ENCODE results near the gene LDLRAD3.

LDLRAD3 gene

DNA sequence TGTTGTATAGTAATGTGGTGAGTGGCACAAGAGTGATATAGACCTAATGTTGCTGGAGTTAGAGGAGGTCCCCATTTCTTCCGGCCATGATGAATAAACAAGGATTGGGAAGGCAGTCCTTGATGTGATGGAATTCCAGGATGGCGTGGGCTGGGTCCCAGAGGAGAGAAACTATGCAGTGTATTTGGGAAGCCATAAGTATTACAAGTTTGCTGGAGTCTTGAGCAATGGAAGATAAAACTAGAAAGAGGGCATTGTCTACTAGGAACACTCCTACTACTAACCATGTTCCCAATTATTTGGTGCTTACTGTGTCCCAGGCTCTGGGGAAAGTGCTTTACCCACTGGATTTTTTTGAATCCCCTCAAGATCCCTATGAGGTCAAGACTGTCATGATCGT, 20.0 kb downstream of the LDLRAD3 start:
- DNase-seq, result no peak

DNA sequence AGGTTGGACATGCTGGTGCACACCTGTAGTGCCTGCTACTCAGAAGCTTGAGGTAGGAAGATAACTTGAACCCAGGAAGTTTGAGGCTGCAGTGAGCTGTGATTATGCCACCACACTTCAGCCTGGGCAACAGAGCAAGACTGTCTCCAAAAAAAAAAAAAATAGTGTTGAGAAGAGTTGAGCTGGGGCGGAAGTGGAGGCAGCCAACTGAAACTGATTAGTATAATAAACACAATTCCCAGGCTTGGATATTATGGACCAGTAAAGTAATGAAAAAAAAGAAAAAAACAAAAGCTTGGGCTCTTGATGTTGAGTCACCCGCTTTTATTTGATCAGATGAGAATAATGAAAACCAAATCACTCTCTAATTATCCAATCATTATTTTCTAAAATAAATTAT, 21.0 kb downstream of the LDLRAD3 start:
- DNase-seq, result no peak

- DNase-seq, result no peak
Observed at GRCh38 chr11:35967042-35967441, 23.2 kb downstream of the LDLRAD3 start.

DNA sequence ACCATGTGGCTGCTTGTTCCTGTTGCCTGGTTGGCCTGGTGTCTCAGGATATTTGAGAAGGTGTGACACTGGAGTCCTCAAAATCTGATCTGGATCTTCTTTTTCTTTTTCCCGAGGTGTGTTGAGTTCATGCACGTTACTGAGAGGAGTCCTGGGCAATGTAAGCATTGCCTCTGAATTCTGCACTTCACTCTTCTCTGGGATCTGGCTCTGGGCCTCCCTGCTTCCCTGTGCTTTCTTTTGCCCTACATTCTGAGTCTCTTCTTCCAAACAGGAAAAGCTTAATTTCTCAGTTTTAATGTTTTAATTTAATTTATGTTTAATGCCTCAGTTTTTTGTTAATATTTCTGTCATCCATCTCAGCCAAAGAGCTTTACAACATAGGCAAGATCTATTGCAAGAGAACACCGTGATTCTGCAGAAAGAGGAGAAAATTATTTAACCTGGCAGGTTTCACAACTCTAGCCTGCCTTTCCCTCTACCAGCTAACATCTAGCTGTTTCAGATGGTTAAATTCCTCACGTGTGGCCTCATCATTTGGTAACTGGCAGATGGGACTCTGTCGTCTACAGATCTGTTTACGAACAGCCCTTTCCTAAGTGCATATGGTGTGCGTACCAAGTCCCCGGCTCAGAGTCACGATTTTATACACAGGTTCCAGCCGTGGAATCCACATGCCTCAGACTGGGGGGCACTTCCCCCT, 24.7 kb downstream of the LDLRAD3 start:
- no peak for DNase-seq

DNA sequence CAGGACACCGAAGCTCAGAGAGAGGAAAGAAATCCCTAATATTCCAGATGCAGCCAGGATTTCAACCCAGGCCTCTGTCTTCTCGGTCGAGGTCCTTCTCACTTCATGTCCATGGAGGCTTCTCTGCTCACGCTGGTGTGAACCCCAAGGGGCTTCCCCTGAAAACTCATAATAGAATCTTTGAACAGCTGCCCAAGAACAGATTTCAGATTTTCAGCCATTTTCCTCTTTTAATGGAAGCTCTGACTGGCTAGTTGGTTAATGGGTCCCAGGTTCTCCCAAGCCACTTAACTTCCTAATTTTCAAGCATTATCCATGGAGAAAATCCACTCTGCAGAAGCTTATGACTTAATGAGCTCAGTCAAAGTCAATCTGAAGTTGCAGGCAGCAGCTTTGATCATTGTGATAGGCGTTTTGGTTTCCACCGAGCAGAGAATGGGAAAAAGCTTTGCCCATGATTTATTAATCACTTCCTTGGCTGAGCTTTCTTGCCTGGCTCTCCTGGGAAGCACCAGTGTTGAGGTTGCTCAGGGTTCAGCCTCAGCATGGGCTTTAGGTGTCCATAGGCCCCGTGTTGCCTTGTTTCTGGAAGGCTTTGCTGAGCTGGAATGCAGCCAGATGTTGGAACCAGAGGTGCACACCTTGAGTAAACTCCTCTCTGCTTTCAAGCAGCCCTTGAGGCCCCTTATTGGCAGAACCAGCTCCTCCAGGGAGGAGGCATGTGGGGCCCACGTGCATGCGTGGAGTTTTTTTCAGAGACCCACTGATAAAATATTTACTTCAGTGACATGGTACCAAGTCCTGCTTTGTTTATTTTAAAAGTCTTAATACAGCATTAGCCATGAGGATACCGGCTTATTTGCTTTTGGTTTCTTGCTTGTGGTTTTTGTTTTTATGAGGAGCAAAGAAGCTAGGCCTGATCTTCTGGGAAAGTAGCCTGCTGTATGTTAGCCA, 25.5 kb downstream of the LDLRAD3 start:
- no peak for DNase-seq

GRCh38 chr11:35970445-35970844, 26.6 kb downstream of the LDLRAD3 start:
- no peak for DNase-seq

DNA sequence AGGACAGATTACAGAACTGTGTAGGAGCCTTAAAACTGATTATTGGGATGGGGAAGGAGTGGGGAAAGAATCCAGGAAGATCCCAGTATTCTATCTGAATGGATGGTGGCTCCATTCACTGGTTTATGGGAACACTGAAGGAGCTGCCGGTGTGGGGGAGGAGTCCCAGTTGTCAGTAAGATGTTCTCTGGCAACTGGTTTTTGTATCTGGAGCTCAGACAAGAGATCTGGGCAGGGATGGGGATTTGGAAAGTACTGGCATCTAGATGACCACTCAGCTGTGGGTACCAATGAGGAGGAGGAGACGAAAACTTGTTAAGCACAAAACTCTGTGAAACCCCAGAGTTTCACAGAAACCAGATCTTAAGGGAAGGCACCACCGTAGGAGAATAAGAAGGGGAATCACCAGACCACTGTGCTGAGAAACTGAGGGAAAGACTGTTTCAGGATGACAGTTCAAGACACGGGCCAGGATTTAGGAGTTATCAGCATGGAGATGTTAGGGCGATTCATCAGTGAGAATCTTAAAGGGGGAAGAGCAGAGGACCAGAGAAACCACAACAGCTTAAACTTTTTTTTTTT, 28.1 kb downstream of the LDLRAD3 start:
- no peak for DNase-seq

- DNase-seq, result no peak
Observed at GRCh38 chr11:35974882-35975589, 31.2 kb downstream of the LDLRAD3 start.

DNA sequence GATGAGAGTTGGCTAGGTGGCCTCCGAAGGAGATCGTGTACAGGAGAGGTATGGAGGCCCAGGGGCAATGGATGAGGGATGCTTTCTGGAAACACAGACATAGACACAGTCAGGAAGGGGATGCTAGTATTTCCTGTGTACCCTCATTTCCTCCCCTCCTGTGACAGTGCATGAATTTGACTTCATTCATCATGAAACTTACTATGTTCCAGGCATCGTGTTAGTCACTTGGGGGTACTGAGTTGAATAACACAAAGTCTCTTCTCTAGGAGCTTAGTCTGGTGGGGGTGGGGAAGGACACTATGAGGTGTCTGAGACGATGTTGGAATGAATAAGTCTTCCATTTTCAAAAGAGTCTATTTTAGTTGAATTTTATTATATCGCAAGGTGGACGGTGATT, 32.6 kb downstream of the LDLRAD3 start:
- DNase-seq, result no peak

DNA sequence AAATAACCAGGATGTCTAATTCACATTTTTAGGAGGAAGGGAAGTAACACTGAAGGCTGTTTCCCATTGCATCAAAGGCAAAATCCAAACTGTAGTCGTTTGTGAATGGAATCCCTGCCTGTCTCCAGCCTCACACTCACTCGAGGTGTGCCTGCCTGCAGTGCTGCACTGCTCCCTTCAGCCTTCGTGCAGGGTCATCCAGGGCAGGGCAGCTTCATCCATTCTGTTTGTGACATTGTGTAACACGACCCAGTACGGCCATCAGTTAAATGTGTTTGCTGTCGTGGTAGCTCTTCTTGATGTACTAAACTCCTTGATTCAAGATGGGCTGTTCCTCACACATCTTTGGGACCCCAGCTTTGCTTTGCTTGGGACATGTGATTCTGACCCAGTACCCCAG, 34.3 kb downstream of the LDLRAD3 start:
- no peak for DNase-seq

DNA sequence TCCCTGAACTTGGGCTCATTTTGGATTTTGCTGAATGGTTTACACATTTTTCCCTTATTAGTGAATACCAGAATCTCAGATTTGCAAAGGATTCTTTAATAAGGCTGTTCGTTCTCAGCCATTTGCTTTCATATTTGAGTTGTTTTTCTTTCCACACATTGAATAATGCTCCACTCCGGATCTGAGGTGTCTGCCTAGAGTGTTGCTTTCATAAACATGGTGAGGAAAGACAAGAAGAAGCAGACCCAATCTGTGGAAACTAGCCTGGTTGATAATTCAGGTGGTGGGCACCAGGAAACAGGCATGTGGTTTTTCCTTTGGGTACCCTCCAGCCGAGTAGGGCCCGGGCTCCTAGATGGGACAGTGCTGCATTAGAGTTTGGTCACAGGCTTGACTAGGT, 35.0 kb downstream of the LDLRAD3 start:
- DNase-seq, result no peak

- DNase-seq, result no peak
Observed at GRCh38 chr11:35980686-35981390, 37.0 kb downstream of the LDLRAD3 start.

DNA sequence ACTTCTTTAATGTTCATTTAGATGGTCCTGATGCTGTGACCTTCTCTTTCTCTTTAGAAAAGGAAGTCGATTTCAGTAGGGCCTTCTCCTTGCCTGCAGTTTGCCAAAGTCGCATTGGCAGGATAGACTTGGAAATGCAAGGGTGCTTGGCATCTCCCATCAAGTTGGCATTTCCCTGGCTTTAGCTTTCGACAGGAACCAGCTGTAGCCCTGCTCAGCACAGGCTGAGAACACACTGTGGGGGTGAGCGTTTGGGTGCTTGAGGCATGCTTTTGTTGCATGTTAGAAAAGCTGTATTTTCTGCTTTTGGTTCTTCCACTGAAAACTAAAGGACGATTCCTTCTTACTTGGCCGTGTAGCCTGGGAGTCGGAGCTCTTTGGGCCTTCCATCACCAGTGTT, 37.7 kb downstream of the LDLRAD3 start:
- DNase-seq, result no peak

- no peak for DNase-seq
Observed at GRCh38 chr11:35982061-35982460, 38.2 kb downstream of the LDLRAD3 start.

DNA sequence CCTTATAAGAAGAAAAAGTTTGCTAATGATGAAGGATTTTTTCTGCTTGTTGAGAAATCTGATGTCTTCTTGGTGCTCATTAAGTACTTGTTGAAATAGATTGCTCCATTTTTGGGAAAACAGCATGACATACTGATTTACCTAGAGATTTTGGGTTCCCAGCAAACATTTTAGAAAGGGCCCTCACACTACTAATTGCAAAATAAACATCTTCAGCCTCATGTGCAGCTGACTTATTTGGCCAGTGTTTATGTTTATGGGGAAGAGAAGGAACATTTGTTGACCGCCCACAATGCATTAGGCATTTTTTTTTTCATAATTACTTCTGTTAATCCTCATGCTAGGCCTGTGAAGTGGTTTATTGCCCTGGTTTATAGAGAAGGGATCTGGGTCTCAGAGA, 40.1 kb downstream of the LDLRAD3 start:
- no peak for DNase-seq

DNA sequence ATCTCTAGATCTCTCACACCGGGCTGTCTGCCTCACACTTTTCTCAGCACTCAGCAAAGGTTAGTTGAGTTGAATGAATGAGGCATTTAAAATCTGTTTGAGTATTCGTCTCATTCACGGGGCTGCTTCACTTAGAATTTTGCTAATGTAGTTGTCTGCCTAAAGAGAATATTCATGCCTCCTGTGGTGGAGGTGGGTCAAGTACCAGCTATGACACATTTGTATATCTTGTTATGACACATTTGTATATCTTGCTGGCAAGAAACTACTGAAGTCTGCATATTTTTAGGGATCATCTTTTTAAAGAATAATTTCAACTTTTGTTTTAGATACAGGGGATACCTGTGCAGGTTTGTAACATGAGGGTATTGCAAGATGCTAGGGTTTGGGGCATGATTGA, 43.1 kb downstream of the LDLRAD3 start:
- no peak for DNase-seq

GRCh38 chr11:35990170-35990569, 46.3 kb downstream of the LDLRAD3 start:
- DNase-seq, result no peak

DNA sequence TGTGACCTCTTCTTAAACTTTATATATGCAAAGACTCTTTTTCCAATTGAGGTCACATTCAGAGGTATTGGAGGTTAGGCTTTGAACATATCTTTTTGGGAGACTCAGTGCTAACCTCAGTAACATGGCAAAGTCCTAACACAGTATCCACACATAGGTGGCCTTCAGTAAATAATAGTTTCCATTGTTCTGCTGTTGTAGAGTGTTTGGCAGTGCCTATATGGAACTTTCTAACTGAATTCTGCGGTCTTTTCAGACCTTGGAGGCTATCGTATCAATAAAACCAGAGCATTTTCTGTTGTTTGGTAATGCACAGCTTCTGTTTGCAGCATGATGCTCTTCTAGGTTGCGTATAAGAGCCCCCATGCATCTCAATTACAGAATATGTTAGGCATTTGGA, 47.0 kb downstream of the LDLRAD3 start:
- no peak for DNase-seq

GRCh38 chr11:35992548-35992947, 48.7 kb downstream of the LDLRAD3 start:
- DNase-seq, result no peak

GRCh38 chr11:35994421-35994820, 50.6 kb downstream of the LDLRAD3 start:
- DNase-seq, result no peak

DNA sequence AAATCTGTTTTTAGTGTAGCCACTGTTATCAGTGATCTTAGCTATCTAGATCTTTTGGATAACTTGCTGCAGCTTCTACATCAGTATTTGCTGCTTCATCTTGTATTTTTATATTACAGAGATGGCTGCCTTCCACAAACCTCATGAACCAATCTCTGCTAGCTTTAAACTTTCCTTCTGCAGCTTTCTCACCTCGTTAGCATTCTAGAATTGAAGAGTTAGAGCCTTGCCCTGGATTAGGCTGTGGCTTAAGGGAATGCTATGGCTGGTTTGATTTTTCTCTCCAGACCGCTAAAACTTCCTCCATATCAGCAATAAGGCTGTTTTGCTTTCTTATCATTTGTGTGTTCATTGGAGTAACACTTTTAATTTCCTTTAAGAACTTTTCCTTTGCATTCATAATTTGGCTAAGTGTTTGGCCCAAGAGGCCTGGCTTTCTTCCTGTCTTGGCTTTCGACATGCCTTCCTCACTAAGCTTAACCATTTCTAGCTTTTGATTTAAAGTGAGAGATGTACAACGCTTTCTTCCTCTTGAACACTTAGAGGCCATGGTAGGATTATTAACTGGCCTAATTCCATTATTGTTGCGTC, 51.9 kb downstream of the LDLRAD3 start:
- DNase-seq, result no peak

DNA sequence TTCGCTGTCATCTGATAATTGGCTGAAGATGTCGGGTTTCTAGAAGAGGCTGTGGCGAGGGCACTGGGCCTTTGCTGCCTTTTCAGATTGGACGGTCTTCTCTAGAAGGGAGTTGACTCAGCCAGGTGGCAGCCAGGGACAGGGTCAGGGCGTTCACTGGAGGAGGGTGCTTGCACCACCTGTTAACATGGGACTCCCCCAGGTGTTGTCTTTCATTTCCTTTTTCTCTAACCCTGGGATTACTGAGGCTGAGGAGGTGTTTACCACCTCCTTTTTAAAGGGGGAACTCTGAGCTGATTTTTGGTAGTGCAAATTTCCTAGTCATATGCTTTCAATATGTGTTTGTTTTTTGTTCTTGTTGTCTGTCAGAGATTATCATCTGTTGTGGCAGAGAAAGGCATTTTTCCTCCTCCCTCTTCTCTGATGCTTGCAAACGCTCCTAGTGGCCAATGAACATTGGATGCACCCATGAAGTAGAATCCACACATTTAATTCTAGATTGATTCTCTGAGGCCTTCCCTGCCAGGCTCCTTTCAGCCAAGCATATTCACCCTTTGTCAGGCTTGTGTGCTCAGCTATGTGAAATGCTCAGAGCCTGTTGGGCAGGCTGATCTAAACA, 54.1 kb downstream of the LDLRAD3 start:
- DNase-seq, result no peak
